ENCODE results near the gene MAZ.

The MAZ gene

DNA sequence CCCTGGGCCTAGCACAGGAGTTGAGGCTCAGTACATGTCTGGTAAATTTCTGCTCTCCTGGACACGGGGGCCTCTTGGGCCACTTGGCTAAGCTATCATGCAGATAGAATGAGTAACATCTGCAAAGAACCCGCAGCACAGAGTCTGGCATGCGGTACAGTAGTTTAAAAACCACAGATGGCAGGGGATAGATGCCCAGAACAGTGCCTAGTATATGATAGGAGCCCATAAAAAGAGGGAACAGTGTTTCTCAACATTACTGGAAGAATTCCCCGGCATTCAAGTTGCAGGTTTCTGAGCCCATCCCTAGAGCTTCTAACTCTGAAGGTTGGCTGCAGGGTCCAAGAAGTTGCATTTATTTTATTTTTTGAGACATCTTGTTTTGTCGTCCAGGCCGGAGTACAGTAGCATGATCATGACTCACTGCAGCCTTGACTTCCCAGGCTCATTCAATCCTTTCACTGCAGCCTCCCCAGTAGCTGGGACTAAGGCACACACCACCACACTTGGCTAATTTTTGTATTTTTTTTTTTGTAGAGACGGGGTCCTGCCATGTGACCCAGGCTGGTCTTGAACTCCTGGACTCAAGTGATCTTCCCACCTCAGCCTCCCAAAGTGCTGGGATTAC, 50.9 kb downstream of the MAZ start:
- no peak overlapping the region for H3K4me3 ChIP-seq (ENCODE audit: low read depth, low read length)
- TF ChIP-seq, protein P1, sequence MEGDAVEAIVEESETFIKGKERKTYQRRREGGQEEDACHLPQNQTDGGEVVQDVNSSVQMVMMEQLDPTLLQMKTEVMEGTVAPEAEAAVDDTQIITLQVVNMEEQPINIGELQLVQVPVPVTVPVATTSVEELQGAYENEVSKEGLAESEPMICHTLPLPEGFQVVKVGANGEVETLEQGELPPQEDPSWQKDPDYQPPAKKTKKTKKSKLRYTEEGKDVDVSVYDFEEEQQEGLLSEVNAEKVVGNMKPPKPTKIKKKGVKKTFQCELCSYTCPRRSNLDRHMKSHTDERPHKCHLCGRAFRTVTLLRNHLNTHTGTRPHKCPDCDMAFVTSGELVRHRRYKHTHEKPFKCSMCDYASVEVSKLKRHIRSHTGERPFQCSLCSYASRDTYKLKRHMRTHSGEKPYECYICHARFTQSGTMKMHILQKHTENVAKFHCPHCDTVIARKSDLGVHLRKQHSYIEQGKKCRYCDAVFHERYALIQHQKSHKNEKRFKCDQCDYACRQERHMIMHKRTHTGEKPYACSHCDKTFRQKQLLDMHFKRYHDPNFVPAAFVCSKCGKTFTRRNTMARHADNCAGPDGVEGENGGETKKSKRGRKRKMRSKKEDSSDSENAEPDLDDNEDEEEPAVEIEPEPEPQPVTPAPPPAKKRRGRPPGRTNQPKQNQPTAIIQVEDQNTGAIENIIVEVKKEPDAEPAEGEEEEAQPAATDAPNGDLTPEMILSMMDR (IDR thresholded peaks at IDR 0.05; ENCODE audit: low read depth, low read length), result no peak
- no peak for DNase-seq
- peaks cover 10% of the 10 kb centered on the region; the same call in 1 of the 2 replicates for H3K4me1 ChIP-seq
- H3K36me3 ChIP-seq, result peaks cover 22% of the 10 kb centered on the region
- no peaks in the 10 kb centered on the region for H3K27me3 ChIP-seq
- H3K9me3 ChIP-seq, result no peaks in the 10 kb centered on the region

DNA sequence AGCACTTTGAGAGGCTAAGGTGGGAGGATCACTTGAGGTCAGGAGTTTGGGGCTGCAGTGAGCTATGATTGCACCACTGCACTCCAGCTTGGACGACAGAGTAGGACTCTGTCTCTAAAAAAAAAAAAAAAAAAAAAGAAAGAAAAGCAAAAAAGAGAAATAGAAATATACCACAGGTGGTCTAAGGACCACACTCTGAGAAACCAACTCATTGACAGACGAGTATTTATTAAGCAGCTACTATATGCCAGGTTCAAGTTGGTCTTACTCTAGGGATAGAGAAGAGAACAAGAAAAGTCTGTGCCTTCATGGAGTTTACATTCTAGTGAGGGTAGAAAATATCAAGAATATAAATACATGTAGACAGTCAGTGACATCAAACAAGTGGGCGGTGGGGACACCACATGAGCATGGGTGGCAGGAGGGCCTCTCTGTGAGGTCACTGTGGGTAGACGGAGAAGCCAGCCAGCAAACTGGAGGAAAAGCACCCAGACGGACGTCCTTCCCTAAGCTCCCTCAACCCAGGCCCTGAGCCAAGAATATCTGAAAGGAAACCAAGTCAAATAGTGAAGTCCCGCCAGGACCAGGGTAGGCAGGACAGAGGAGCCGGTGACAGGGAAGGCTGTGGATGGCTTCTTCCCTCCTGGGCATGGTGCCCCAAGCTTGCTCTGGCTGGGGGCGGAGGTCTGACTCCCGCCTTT, 52.0 kb downstream of the MAZ start:
- DNase-seq, result no peak
- peaks cover 10% of the 10 kb centered on the region; the same call in 1 of the 2 replicates for H3K4me1 ChIP-seq
- TF ChIP-seq, protein P1 (IDR thresholded peaks at IDR 0.05; ENCODE audit: low read depth, low read length), result no peak

DNA sequence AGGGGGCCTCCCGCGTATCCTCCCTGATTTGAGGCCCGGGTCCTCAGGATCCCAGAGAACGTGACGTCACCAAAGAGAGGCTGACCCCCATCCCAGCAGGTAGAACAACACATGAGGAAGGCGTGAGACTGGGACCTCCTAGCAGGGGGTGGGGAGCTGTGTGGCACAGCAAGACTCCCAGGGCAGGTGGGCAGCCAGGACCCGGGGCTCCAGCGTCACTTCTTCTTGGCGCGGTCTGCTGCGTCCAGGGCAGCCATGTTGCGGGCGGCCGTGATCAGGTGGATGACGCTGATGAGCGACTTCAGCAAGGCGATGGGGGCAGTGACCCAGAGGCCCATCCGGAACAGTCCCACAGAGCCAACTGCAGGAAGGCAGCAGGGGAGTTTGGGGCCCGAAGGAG, 52.6 kb downstream of the MAZ start:
- H3K4me3 ChIP-seq (ENCODE audit: low read depth, low read length), result no peak overlapping the region
- TF ChIP-seq, protein P1 (IDR thresholded peaks at IDR 0.05; ENCODE audit: low read depth, low read length), result no peak
- DNase-seq, result no peak
- peaks cover 10% of the 10 kb centered on the region; the same call in 1 of the 2 replicates for H3K4me1 ChIP-seq
- no peaks in the 10 kb centered on the region for H3K9me3 ChIP-seq
- no peaks in the 10 kb centered on the region for H3K27me3 ChIP-seq
- peaks cover 22% of the 10 kb centered on the region for H3K36me3 ChIP-seq

More for the DNA sequence above, 52.0 kb downstream of the MAZ start:
- Histone ChIP-seq H3K4me3 (ENCODE audit: low read depth, low read length) (no peak overlapping the region), H3K9me3 (no peaks in the 10 kb centered on the region), H3K27me3 (no peaks in the 10 kb centered on the region), H3K36me3 (peaks cover 22% of the 10 kb centered on the region)

DNA sequence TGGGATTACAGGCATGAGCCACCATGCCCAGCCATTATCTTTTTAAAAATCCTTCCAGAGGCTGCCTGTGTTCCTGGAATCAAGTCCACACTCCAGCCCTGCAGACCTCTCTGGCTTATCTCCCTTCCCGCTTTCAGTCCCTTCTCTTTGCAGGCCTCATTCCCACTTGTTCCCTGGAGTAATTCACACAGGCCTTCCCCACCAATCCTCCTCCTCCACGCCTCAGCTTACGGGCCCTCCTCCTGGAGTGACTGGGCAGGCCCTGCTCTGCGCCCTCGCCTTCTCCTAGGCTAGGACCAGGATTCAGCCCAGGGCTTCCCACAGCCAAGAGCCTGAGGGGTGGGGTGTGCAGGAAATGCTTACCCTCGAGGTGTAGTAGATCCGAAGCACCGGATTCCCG, 53.9 kb downstream of the MAZ start:
- H3K36me3 ChIP-seq, result peaks cover 22% of the 10 kb centered on the region
- H3K27me3 ChIP-seq, result no peaks in the 10 kb centered on the region
- DNase-seq, result peak; percentile 67
- TF ChIP-seq, protein P1 (IDR thresholded peaks at IDR 0.05; ENCODE audit: low read depth, low read length), result no peak
- no peaks in the 10 kb centered on the region for H3K9me3 ChIP-seq
- peaks cover 10% of the 10 kb centered on the region; the same call in 1 of the 2 replicates for H3K4me1 ChIP-seq
- no peak overlapping the region for H3K4me3 ChIP-seq (ENCODE audit: low read depth, low read length)
